ES-I3 (cell line): ENCODE data around the gene DLGAP1.
A peak's percentile ranks its signal among the peaks of the same experiment; 100 is the strongest.

Source experiments
- H3K36me3 ChIP-seq: 2 replicates; pipeline ENCODE4 v1.6.1; 2013; ENCODE audit warnings: mild to moderate bottlenecking, low read length, control low read depth, moderate library complexity; ENCODE audit not compliant: insufficient read depth
- H3K4me1 ChIP-seq: 2 replicates; pipeline ENCODE4 v1.6.1; 2013; ENCODE audit warnings: mild to moderate bottlenecking, control low read depth, low read length; ENCODE audit not compliant: insufficient read depth
- H3K9ac ChIP-seq: 2 replicates; pipeline ENCODE4 v1.6.1; 2013; ENCODE audit warnings: low read depth, mild to moderate bottlenecking, low read length, moderate library complexity
- H3K9me3 ChIP-seq: 2 replicates; pipeline ENCODE4 v1.6.1; 2013; ENCODE audit warnings: mild to moderate bottlenecking, low read length, moderate library complexity; ENCODE audit not compliant: control insufficient read depth, insufficient read depth

DLGAP1 gene

GRCh38 chr18:3683483-3683882 is 771.6 kb downstream of the DLGAP1 start:
- Histone ChIP-seq H3K36me3 (no peaks in the 10 kb centered on the region; the same call in 1 of the 2 replicates), H3K9ac (no peak overlapping the region), H3K4me1 (no peaks in the 10 kb centered on the region), H3K9me3 (peaks cover 2% of the 10 kb centered on the region; the same call in 1 of the 2 replicates)

- H3K4me1 ChIP-seq, result no peaks in the 10 kb centered on the region
- peaks cover 1% of the 10 kb centered on the region; the same call in 1 of the 2 replicates for H3K9me3 ChIP-seq
- H3K9ac ChIP-seq, result no peak overlapping the region
- H3K36me3 ChIP-seq, result no peaks in the 10 kb centered on the region; the same call in 1 of the 2 replicates
These were observed 773.0 kb downstream of the DLGAP1 start for GRCh38 chr18:3682061-3682460.

GRCh38 chr18:3679241-3679640 is 775.9 kb downstream of the DLGAP1 start:
- Histone ChIP-seq H3K36me3 (no peaks in the 10 kb centered on the region; the same call in 1 of the 2 replicates), H3K9me3 (no peaks in the 10 kb centered on the region; the same call in 1 of the 2 replicates), H3K9ac (no peak overlapping the region), H3K4me1 (peaks cover 7% of the 10 kb centered on the region; the same call in 1 of the 2 replicates)

- H3K4me1 ChIP-seq, result peaks cover 7% of the 10 kb centered on the region; the same call in 1 of the 2 replicates
- H3K9me3 ChIP-seq, result no peaks in the 10 kb centered on the region; the same call in 1 of the 2 replicates
- no peaks in the 10 kb centered on the region for H3K36me3 ChIP-seq
- no peak overlapping the region for H3K9ac ChIP-seq
These were observed 779.1 kb downstream of the DLGAP1 start for GRCh38 chr18:3675994-3676393.

GRCh38 chr18:3675446-3675845 is 779.7 kb downstream of the DLGAP1 start:
- Histone ChIP-seq H3K4me1 (peaks cover 7% of the 10 kb centered on the region; the same call in 1 of the 2 replicates), H3K9ac (no peak overlapping the region), H3K36me3 (no peaks in the 10 kb centered on the region), H3K9me3 (no peaks in the 10 kb centered on the region; the same call in 1 of the 2 replicates)

- no peaks in the 10 kb centered on the region for H3K36me3 ChIP-seq
- no peaks in the 10 kb centered on the region; the same call in 1 of the 2 replicates for H3K9me3 ChIP-seq
- no peak overlapping the region for H3K9ac ChIP-seq
- H3K4me1 ChIP-seq, result peaks cover 10% of the 10 kb centered on the region; the same call in 1 of the 2 replicates
These were observed 783.9 kb downstream of the DLGAP1 start for GRCh38 chr18:3671176-3671575.

- Histone ChIP-seq H3K4me1 (peaks cover 17% of the 10 kb centered on the region), H3K9ac (no peak overlapping the region), H3K36me3 (no peaks in the 10 kb centered on the region), H3K9me3 (no peaks in the 10 kb centered on the region)
These were observed 785.7 kb downstream of the DLGAP1 start for GRCh38 chr18:3669376-3669775.

- Histone ChIP-seq H3K9ac (no peak overlapping the region), H3K9me3 (peaks cover 4% of the 10 kb centered on the region; the same call in 1 of the 2 replicates), H3K4me1 (peaks cover 20% of the 10 kb centered on the region), H3K36me3 (no peaks in the 10 kb centered on the region)
These were observed 787.6 kb downstream of the DLGAP1 start for GRCh38 chr18:3667255-3668137.

GRCh38 chr18:3666526-3667254 is 788.4 kb downstream of the DLGAP1 start:
- H3K36me3 ChIP-seq, result no peaks in the 10 kb centered on the region

GRCh38 chr18:3665780-3666525 is 789.2 kb downstream of the DLGAP1 start:
- H3K9ac ChIP-seq, result peak overlapping the region; percentile 45
- no peaks in the 10 kb centered on the region for H3K36me3 ChIP-seq
- H3K9me3 ChIP-seq, result peaks cover 4% of the 10 kb centered on the region; the same call in 1 of the 2 replicates
- peaks cover 20% of the 10 kb centered on the region for H3K4me1 ChIP-seq

More at GRCh38 chr18:3666526-3667254, 788.4 kb downstream of the DLGAP1 start:
- Histone ChIP-seq H3K9me3 (peaks cover 4% of the 10 kb centered on the region; the same call in 1 of the 2 replicates), H3K4me1 (peaks cover 20% of the 10 kb centered on the region), H3K9ac (no peak overlapping the region)

- peaks cover 20% of the 10 kb centered on the region for H3K4me1 ChIP-seq
- H3K9ac ChIP-seq, result peak overlapping the region; percentile 45; the same call in 1 of the 2 replicates
- H3K36me3 ChIP-seq, result no peaks in the 10 kb centered on the region
- peaks cover 4% of the 10 kb centered on the region; the same call in 1 of the 2 replicates for H3K9me3 ChIP-seq
These were observed 789.9 kb downstream of the DLGAP1 start for GRCh38 chr18:3665204-3665603.

GRCh38 chr18:3664563-3665178 is 790.4 kb downstream of the DLGAP1 start:
- Histone ChIP-seq H3K36me3 (no peaks in the 10 kb centered on the region), H3K9ac (no peak overlapping the region), H3K9me3 (peaks cover 4% of the 10 kb centered on the region; the same call in 1 of the 2 replicates), H3K4me1 (peaks cover 20% of the 10 kb centered on the region)

GRCh38 chr18:3663870-3664512 is 791.1 kb downstream of the DLGAP1 start:
- H3K9me3 ChIP-seq, result peaks cover 4% of the 10 kb centered on the region; the same call in 1 of the 2 replicates
- peaks cover 20% of the 10 kb centered on the region for H3K4me1 ChIP-seq
- H3K36me3 ChIP-seq, result no peaks in the 10 kb centered on the region
- H3K9ac ChIP-seq, result no peak overlapping the region
